ENCODE measurements around the gene MRPL2.

GRCh38 chr6:43029120-43029519 is 30.1 kb downstream of the MRPL2 start:
- TF ChIP-seq CTCF (conservative IDR thresholded peaks at IDR 0.05 in 1 of 2, IDR thresholded peaks at IDR 0.05 in 1 of 2; ENCODE audit: low read depth in 1 of 2, low read length in 2 of 2) = no peak
- TF ChIP-seq EZH2 (IDR thresholded peaks at IDR 0.05; ENCODE audit: low read length, missing control alignments) = no peak

Measured in fibroblast of lung (primary cell).